HCT116 (cell line): ENCODE data around the gene EXOC6B. TPM values are rescaled to one million over a fixed set of nuclear protein-coding genes. Genes with fewer than 3 reads are reported as not detected.

Source experiments
- ATAC-seq: fragments of 200-7000 bp; cut with Tn5 transposase; 2 replicates; pipeline ENCODE4 v1.9.1; 2020; ENCODE audit warnings: mild to moderate bottlenecking, moderate library complexity
- BruUV-seq: library from RNA; stranded (reverse); fragments of 400-500 nt; replicated peaks from 2 replicates; lab custom pipeline; 2021; lab: Mats Ljungman, UMichigan
- CTCF ChIA-PET: fragments of 300-600 bp; sonication (Branson Sonifier 250); formaldehyde crosslinking; loops from one replicate; lab custom pipeline; 2021; ENCODE audit warnings: antibody characterized with exemption; lab: Charles Lee
- POLR2A ChIA-PET: fragments of 300-600, 350-600 bp; sonication (Branson Sonifier 250); formaldehyde crosslinking; loops from one replicate; lab custom pipeline; 2021; ENCODE audit warnings: antibody characterized with exemption; lab: Charles Lee
- RAD21 ChIA-PET, 2 experiments: fragments of 300-600 bp; sonication (Branson Sonifier 250); formaldehyde crosslinking; loops; one replicate each; lab custom pipeline; 2023; ENCODE audit warnings: low total read pairs in 2 of 2; ENCODE audit not compliant: uncharacterized antibody in 2 of 2, unreplicated experiment in 2 of 2, low non-redundant PET in 1 of 2; lab: Charles Lee
- DNase-seq: peaks from one replicate; pipeline ENCODE4 v3.0.0-alpha.2; 2010; ENCODE audit warnings: low read depth, low spot score
- H2AFZ ChIP-seq: fragments of 200-600 bp; shearing (Covaris generic), sonication (generic); 2 replicates; pipeline ENCODE4 v1.6.1; 2017; ENCODE audit warnings: low read depth, mixed run types, mixed read lengths, antibody characterized with exemption, low read length; ENCODE audit not compliant: poor library complexity, severe bottlenecking
- H3K27ac ChIP-seq: 2 replicates; pipeline ENCODE4 v1.5.1; 2012; ENCODE audit warnings: low read depth, low read length
- H3K27me3 ChIP-seq: fragments of 200-600 bp; sonication (generic); 2 replicates; pipeline ENCODE4 v1.6.1; 2016; ENCODE audit warnings: mixed run types, low read length, mixed read lengths; ENCODE audit not compliant: insufficient read depth
- H3K36me3 ChIP-seq, 2 experiments: fragments of 200-500 bp in 1 of 2; fragments of 200-600 bp in 1 of 2; sonication (Bioruptor generic) in 1 of 2; sonication (generic) in 1 of 2; 2 replicates each; pipeline versions ENCODE4 v1.5.1 to v1.6.1; 2014 to 2016; ENCODE audit warnings: low read length in 2 of 2, inconsistent platforms in 1 of 2, mixed read lengths in 1 of 2, mixed run types in 1 of 2; ENCODE audit not compliant: insufficient read depth in 2 of 2, control insufficient read depth in 1 of 2
- H3K4me1 ChIP-seq, 2 experiments: fragments of 200-600 bp in 1 of 2; sonication (generic) in 1 of 2; 2 replicates each; pipeline versions ENCODE4 v1.5.1 to v1.6.1; 2012 to 2017; ENCODE audit warnings: low read length in 2 of 2, inconsistent platforms in 1 of 2, mild to moderate bottlenecking in 1 of 2, mixed read lengths in 1 of 2, mixed run types in 1 of 2, moderate library complexity in 1 of 2; ENCODE audit not compliant: insufficient read depth in 2 of 2, control insufficient read depth in 1 of 2
- H3K4me2 ChIP-seq: fragments of 200-600 bp; sonication (generic); 2 replicates; pipeline ENCODE4 v1.6.1; 2017; ENCODE audit warnings: mixed run types, low read length, mixed read lengths
- H3K4me3 ChIP-seq, 2 experiments: fragments of 200-600 bp in 1 of 2; sonication (generic) in 1 of 2; replicated peaks in 1 of 2; 2 replicates each; pipeline ENCODE4 v1.5.1; 2011 to 2016; ENCODE audit warnings: low read length in 2 of 2, control low read depth in 1 of 2, low read depth in 1 of 2, mild to moderate bottlenecking in 1 of 2, mixed read lengths in 1 of 2, mixed run types in 1 of 2
- H3K79me2 ChIP-seq: fragments of 200-600 bp; sonication (generic); 2 replicates; pipeline ENCODE4 v1.6.1; 2017; ENCODE audit warnings: mild to moderate bottlenecking, mixed run types, low read length, moderate library complexity, mixed read lengths; ENCODE audit not compliant: insufficient read depth
- H3K9ac ChIP-seq: fragments of 200-600 bp; sonication (generic); 2 replicates; pipeline ENCODE4 v1.6.1; 2016; ENCODE audit warnings: low read length, mixed read lengths
- H3K9me2 ChIP-seq: fragments of 200-600 bp; sonication (generic), shearing (Covaris generic); 2 replicates; pipeline ENCODE4 v1.6.1; 2017; ENCODE audit warnings: mixed run types, mild to moderate bottlenecking, moderate library complexity; ENCODE audit not compliant: insufficient read depth
- H3K9me3 ChIP-seq, 2 experiments: fragments of 200-500 bp in 1 of 2; fragments of 200-600 bp in 1 of 2; sonication (Bioruptor generic) in 1 of 2; sonication (generic) in 1 of 2; 2 replicates each; pipeline ENCODE4 v1.6.1; 2014 to 2017; ENCODE audit warnings: low read length in 2 of 2, mixed read lengths in 2 of 2, inconsistent platforms in 1 of 2, low read depth in 1 of 2, mild to moderate bottlenecking in 1 of 2, mixed run types in 1 of 2, moderate library complexity in 1 of 2; ENCODE audit not compliant: control insufficient read depth in 1 of 2, insufficient read depth in 1 of 2
- H4K20me1 ChIP-seq: fragments of 200-600 bp; sonication (generic), shearing (Covaris generic); 2 replicates; pipeline ENCODE4 v1.6.1; 2017; ENCODE audit warnings: mixed run types, mild to moderate bottlenecking, moderate library complexity; ENCODE audit not compliant: insufficient read depth
- ATF3 ChIP-seq: IDR thresholded peaks from 2 replicates; pipeline ENCODE4 v1.6.1; 2012
- CBX3 ChIP-seq: IDR thresholded peaks from 2 replicates; pipeline ENCODE4 v1.6.1; 2012; ENCODE audit warnings: low read depth
- CEBPB ChIP-seq: IDR thresholded peaks from 2 replicates; pipeline ENCODE4 v1.6.1; 2012; ENCODE audit warnings: low read depth
- EGR1 ChIP-seq: IDR thresholded peaks from 2 replicates; pipeline ENCODE4 v1.6.1; 2012; ENCODE audit warnings: low read depth
- ELF1 ChIP-seq: IDR thresholded peaks from 2 replicates; pipeline ENCODE4 v1.6.1; 2012; ENCODE audit warnings: low read depth, borderline replicate concordance
- EZH2 ChIP-seq: fragments of 200-600 bp; sonication (generic); IDR thresholded peaks from 2 replicates; pipeline ENCODE4 v1.6.1; 2017; ENCODE audit warnings: antibody characterized with exemption, mixed run types
- FOSL1 ChIP-seq: IDR thresholded peaks from 2 replicates; pipeline ENCODE4 v1.6.1; 2012; ENCODE audit warnings: low read depth
- MAX ChIP-seq: IDR thresholded peaks from 2 replicates; pipeline ENCODE4 v1.6.1; 2012
- POLR2AphosphoS5 ChIP-seq: IDR thresholded peaks from 2 replicates; pipeline ENCODE4 v1.6.1; 2011; ENCODE audit warnings: mild to moderate bottlenecking, low read depth, low read length, moderate library complexity
- RAD21 ChIP-seq: IDR thresholded peaks from 2 replicates; pipeline ENCODE4 v1.6.1; 2012; ENCODE audit warnings: low read depth, mild to moderate bottlenecking
- REST ChIP-seq: IDR thresholded peaks from 2 replicates; pipeline ENCODE4 v1.6.1; 2012; ENCODE audit warnings: low read depth
- SIN3A ChIP-seq: IDR thresholded peaks from 2 replicates; pipeline ENCODE4 v1.6.1; 2012; ENCODE audit warnings: low read depth
- SP1 ChIP-seq: IDR thresholded peaks from 2 replicates; pipeline ENCODE4 v1.6.1; 2012; ENCODE audit warnings: low read depth
- TCF7L2 ChIP-seq: IDR thresholded peaks from 2 replicates; pipeline ENCODE4 v1.7.0; 2011; ENCODE audit warnings: borderline replicate concordance, inconsistent platforms; ENCODE audit not compliant: insufficient read depth, insufficient read length; ENCODE audit errors: extremely low read depth
- YY1 ChIP-seq: IDR thresholded peaks from 2 replicates; pipeline ENCODE4 v1.6.1; 2011; ENCODE audit warnings: low read length, low read depth, moderate library complexity, mild to moderate bottlenecking; ENCODE audit not compliant: insufficient replicate concordance; ENCODE audit errors: extremely low read depth
- ZFX ChIP-seq: fragments of 450-650 bp; IDR thresholded peaks from 2 replicates; pipeline ENCODE4 v1.6.1; 2017
- ZNF274 ChIP-seq: fragments of 200-500 bp; sonication (Bioruptor generic); IDR thresholded peaks from 2 replicates; pipeline ENCODE4 v1.6.1; 2014; ENCODE audit warnings: mild to moderate bottlenecking, low read depth, low read length, inconsistent platforms
- intact Hi-C: fragments of 100-400 bp; cut with micrococcal nuclease; formaldehyde crosslinking; loops from 2 replicates; pipeline ENCODE4 v1.10.0; 2022
- total RNA-seq: library from RNA; stranded (reverse); gene quantifications from one replicate; pipeline ENCODE4 v1.2.1, GENCODE V29; 2021; ENCODE audit not compliant: unreplicated experiment

EXOC6B gene
- total RNA-seq, 1 experiment from 2014 or later: 25.4 TPM

GRCh38 chr2:72483346-72483745 lies 342.5 kb downstream of the EXOC6B start:
- no peak overlapping the region for H3K27ac ChIP-seq
- H3K36me3 ChIP-seq: no peaks in the 10 kb centered on the region
- POLR2A ChIA-PET: no interaction called here
- CTCF ChIA-PET: no interaction called here
- no peaks in the 10 kb centered on the region for H3K4me1 ChIP-seq
- H3K9ac ChIP-seq: no peak overlapping the region
- no peak for ATAC-seq
- no TSS peak for BruUV-seq
- no peaks in the 10 kb centered on the region for H3K9me3 ChIP-seq
- RAD21 ChIA-PET: no interaction called here
- TF ChIP-seq SP1 (no peak), ATF3 (no peak), FOSL1 (no peak), EGR1 (no peak)
- intact Hi-C loops: no loop called here
- H3K27me3 ChIP-seq: no peaks in the 10 kb centered on the region
- H3K79me2 ChIP-seq: no peaks in the 10 kb centered on the region
- H4K20me1 ChIP-seq: no peaks in the 10 kb centered on the region
- no peak overlapping the region for H3K4me3 ChIP-seq
- no peak for DNase-seq
- H3K9me2 ChIP-seq: no peaks in the 10 kb centered on the region
- no peak overlapping the region for H3K4me2 ChIP-seq
- H2AFZ ChIP-seq: no peak overlapping the region

- no peak overlapping the region for H3K4me2 ChIP-seq
- no peaks in the 10 kb centered on the region for H3K9me2 ChIP-seq
- H3K27ac ChIP-seq: no peak overlapping the region
- no peaks in the 10 kb centered on the region for H3K79me2 ChIP-seq
- ChIA-PET POLR2A (no interaction called here), RAD21 (no interaction called here), CTCF (no interaction called here)
- H3K27me3 ChIP-seq: no peaks in the 10 kb centered on the region
- no peaks in the 10 kb centered on the region for H3K9me3 ChIP-seq
- no peak overlapping the region for H2AFZ ChIP-seq
- no peaks in the 10 kb centered on the region for H3K36me3 ChIP-seq
- intact Hi-C loops: no loop called here
- ATAC-seq (no peak), DNase-seq (no peak)
- H3K4me1 ChIP-seq: no peaks in the 10 kb centered on the region
- no peak overlapping the region for H3K9ac ChIP-seq
- H4K20me1 ChIP-seq: no peaks in the 10 kb centered on the region
- H3K4me3 ChIP-seq: no peak overlapping the region
- BruUV-seq: no TSS peak
- TF ChIP-seq ATF3: no peak
- TF ChIP-seq ELF1: no peak
- TF ChIP-seq YY1: no peak
- TF ChIP-seq TCF7L2: no peak
- TF ChIP-seq REST: no peak
- TF ChIP-seq CBX3: no peak
- TF ChIP-seq RAD21: no peak
- no peak for TF ChIP-seq EZH2
- no peak for TF ChIP-seq FOSL1
- no peak for TF ChIP-seq MAX
- no peak for TF ChIP-seq ZFX
- no peak for TF ChIP-seq SP1
- no peak for TF ChIP-seq ZNF274
- TF ChIP-seq SIN3A: no peak
- no peak for TF ChIP-seq POLR2AphosphoS5
- TF ChIP-seq CEBPB: no peak
These were observed 350.6 kb downstream of the EXOC6B start for GRCh38 chr2:72475246-72475645.
